Skeletal muscle cell (primary cell): ENCODE results near the gene S100A9.
"Not testable (repeated sequence)": the region's sequence is repeated elsewhere in the genome, so short reads cannot be mapped to it uniquely, and the experiment has no call there.

Experiments used
- DNase-seq: peaks from one replicate; pipeline ENCODE4 v3.0.0-alpha.2; 2010; ENCODE audit warnings: low read depth
- H3K4me3 ChIP-seq: 2 replicates; pipeline ENCODE4 v1.5.1; 2011; ENCODE audit warnings: low read depth, mild to moderate bottlenecking, control low read depth, low read length, moderate library complexity

The S100A9 gene

GRCh38 chr1:153343811-153344717 lies 13.6 kb upstream of the S100A9 start:
- H3K4me3 ChIP-seq = no peak overlapping the region
- DNase-seq = no peak

DNA sequence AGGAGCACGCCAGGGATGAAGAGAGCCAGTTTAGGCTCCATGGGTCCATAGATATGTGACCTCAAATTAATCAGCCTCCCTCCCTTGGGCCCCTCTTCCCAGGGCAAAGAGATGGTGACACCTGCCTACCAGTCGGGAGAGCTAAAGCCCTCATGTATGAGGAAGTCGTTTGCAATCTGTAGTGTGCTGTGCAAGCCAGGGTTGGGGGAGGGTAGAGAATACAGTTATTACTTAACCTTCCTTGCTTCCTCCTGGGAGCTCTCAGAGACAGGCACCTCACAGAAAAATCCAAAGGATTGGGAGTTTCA lies 13.0 kb upstream of the S100A9 start:
- DNase-seq = no peak
- no peak overlapping the region for H3K4me3 ChIP-seq

DNA sequence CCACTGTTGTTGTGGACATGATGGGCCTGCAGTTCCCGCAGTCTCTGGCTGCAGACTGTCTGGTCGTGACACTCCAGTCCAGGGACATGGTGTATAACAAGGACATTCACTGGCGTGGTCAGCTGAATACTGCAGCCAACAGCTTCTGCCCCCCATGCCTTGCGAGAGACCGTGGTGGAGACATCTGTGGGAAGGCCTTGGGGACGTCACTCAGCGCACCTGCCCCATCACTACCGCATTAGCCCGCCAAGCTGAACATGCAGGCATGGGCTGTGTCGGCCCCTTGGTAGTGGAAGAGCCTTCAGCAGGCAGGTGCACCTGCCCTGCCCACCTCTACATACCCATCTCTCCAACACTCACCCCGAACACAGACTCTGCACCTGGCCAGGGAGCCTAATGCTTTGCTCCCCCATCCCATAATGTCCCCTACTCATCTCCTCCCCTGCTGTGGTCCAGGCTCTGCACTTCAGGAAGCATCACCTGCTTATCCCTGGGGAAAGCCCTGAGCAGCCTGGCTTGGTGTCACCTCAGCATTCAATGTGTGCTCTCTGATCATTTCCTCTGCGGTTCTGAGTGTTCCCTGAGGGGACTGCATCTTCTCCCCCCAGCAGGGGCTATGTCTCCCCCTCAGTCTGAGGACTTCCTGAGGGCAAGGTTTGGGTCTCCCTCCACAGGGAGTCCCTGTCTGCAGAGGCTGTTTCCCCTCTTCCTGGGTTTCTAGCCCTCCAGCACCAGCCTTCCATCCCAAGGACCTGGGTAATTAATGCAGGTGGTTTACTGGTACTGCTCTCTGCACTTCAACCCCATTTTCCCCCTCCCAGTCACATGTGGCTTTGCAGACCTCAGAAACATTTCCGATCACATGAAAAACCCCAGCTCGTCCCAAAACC lies 12.2 kb upstream of the S100A9 start:
- no peak overlapping the region for H3K4me3 ChIP-seq
- DNase-seq = no peak

GRCh38 chr1:153346077-153346723 lies 11.5 kb upstream of the S100A9 start:
- DNase-seq = no peak
- no peak overlapping the region for H3K4me3 ChIP-seq

DNA sequence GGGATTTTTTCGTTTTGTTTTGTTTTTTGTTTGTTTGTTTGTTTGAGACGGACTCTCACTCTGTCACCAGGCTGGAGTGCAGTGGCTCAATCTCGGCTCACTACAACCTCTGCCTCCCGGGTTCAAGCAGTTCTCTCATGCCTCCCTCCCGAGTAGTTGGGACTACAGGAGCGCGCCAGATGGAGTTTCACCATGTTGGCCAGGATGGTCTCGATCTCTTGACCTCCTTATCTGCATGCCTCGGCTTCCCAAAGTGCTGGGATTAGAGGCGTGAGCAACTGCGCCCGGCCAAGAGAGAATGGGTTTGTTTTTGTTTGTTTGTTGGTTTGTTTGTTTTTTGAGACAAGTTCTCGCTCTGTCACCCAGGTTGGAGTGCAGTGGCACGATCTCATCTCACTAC lies 10.6 kb upstream of the S100A9 start:
- DNase-seq, H3K4me3 ChIP-seq: not testable (repeated sequence)

DNA sequence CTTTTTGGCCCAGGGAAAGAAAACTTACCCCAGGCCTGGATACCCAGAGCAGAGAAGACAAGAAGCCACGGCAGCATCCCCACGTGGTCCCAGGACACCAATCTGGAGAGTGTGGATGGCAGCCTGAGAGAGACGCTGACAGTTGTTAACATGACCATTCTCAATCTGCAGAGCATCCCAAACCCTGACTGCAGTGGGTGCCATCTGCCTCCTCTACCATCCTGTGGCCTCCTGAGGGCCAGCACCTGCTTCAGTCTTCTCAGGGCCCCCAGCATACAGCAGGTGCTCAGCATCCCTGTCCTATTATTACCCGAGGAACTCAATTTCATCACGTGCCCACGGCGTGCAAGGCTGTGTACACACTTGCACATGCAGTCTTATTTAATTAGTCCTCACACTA lies 9.8 kb upstream of the S100A9 start:
- no peak for DNase-seq
- no peak overlapping the region for H3K4me3 ChIP-seq

DNA sequence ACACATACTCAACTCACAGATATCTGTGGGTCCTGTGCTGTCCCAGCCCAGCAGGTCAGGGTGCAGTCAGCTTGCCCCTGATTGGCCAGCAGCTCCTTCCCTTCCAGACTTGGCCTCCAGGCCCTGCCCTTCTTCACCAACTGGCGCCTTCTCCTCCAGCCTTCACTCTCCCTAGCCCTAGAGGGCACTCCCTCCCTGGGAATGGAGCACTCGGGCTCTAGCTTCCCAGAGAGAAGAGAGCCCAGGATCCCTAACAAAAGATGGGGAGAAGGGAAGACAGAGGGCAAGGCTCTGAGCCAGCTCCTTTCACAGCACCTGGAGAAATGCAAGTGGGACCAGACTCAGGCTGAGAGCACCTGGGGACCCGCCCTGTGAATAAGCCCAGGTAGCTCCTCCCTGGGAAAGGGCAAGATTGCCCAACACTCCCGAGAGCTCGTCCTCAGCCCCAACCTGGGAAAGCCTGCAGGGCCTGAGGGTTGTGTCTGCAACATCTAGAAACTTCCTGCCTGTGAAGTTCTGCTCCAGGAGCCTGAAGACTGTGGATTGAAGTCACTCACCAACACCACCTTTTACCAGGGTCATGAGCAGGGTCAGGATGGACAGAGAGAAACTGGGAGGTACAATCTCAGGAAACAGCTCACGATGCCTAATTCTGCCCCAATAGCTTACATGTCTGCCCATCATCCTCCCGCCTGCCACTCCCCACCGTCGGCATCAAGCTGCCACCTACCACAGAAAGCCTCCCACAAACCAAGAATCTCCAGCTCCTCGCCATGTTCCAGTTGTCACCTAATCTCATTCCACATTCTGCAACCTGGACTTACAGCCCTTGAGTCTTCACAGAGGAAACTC lies 8.9 kb upstream of the S100A9 start, which contains the start of gene PGLYRP4:
Gene PGLYRP4, minus strand, starts transcription at position 331 of the 852 bp plus-strand sequence. CDS start 909 bp downstream, outside the sequence.
- no peak for DNase-seq
- no peak within 1 kb of the TSS for H3K4me3 ChIP-seq

DNA sequence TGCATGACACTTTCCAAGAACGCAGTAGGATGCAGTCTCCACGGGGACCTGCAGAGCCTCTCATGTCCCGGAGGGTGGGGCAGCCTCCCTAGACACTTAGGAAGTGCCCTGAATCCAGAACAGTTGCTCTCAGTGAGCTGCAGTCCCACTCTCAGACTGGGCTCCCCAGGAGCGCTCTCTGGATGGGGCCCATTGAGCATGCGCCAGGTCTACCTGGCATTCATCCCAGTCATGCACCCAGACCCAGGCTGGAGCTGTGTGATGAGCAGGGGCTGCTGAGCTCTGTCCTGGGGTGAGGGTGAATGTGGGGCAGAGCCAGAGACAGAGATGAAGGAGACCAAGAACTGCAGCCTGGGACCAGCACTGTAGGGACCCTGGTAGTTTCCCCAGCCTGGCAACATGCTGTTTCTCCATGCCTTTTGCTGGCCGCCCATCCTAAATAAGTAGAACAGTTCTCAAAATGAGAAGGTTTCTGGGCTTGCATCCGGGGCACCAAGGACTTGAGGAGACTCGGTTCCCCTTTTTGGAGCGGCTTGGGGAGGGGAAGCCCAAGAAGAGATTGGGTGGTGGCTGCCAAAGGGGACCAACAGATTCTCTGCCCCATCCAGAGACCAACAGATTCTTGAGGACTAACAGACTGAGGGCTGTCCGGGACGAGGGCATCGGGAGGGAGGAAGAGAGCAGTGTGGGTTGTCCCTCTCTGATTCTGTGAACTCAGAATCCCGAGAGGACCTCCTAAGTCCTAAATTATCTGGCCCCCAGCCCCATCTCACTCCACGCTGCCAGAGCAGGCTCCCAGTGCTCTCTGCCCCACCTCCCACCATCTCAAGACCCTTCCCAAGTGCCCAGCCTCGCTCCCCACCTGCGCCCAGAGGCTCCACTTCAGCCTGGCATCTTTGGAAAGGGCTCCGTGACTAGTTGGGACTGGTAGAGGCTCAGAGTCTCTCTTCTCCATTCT lies 8.0 kb upstream of the S100A9 start:
- no peak overlapping the region for H3K4me3 ChIP-seq
- DNase-seq = no peak

- DNase-seq = no peak
- no peak overlapping the region for H3K4me3 ChIP-seq
These were observed 7.2 kb upstream of the S100A9 start for GRCh38 chr1:153350321-153350957.

DNA sequence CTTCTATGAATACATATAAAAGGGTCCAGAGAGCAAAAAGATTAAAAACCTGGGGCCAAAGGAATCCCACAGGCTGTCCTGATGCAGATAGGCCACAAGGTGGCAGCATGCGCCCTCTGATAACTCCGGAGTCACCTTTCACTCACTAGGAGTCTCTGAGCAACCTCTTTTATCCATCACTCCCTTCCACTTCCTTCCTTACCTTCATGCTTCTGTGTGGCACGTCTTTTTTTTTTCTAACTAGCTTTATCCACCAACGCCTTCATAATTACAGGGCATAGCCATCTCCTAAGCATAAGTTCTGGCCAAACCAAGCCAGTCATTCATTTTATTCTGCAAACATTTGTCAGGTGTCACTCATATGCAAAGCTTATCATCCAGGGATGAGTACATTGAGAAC lies 5.1 kb upstream of the S100A9 start:
- no peak overlapping the region for H3K4me3 ChIP-seq
- peak; percentile 16 for DNase-seq

DNA sequence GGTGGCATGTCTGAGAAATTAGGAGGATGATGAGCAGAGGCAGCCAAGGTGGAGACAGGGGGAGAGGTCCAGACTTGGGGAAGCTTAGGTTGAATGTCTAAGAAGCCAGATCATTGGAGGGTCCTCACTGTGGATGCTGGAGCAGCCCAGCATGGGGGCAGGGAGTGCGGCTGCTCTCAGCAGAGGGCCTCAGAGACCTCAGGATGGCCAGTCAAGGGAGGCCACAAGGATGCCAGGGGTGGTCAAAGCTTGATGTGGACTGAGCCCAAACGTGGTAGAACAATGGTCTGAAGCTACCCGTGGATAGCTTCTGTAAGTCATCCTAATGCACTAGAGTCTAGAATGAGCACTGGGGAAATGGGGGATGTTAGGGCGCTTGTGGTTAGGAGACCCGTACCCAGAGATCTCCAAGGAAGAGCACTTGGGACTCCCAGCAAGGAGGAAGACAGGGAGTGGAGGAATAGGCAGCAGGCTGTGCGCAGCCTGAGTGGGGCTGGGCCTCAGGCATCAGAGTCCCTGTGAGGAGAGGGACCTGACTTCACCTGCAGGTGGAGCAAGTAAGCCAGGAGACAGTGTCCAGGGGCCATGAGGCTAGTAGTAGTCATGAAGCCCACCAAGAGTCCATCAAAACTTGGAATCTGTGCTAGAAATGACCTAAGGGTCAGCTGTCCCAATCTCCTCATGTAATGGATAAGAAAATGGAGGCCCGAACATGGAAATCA lies 4.3 kb upstream of the S100A9 start:
- DNase-seq = no peak
- no peak overlapping the region for H3K4me3 ChIP-seq

DNA sequence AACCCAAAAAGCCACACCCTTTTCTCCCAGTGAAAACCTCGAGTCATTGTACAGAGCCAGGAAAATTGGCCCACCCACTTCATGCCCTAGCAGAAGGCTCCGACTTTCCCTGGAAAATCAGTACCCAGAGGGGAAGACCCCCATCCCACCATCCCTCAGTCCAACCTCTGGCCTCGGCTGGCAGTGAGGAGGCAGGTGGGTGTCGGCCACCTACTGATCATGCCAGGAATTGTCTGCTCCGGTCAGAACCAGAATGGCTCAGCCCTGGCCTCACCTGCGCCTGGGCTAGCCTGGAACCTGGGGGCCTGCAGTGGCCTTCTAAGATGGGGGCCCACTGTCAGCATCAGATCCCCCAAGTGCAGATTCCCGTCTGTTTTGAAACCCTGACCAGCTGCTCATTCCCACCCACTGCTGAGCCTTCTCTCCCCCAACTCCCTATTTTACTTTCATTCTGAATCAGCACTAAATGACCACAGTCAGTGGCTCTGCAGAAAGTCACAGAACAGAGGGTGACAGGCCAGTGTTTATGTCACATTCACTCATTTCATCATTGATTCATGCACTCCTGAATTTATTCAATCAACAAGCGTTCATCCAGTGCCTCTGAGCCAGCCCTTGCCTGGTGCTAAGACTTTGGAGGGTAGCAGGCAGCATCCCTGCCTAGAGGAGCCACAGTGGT lies 3.0 kb upstream of the S100A9 start:
- no peak overlapping the region for H3K4me3 ChIP-seq
- DNase-seq = no peak

DNA sequence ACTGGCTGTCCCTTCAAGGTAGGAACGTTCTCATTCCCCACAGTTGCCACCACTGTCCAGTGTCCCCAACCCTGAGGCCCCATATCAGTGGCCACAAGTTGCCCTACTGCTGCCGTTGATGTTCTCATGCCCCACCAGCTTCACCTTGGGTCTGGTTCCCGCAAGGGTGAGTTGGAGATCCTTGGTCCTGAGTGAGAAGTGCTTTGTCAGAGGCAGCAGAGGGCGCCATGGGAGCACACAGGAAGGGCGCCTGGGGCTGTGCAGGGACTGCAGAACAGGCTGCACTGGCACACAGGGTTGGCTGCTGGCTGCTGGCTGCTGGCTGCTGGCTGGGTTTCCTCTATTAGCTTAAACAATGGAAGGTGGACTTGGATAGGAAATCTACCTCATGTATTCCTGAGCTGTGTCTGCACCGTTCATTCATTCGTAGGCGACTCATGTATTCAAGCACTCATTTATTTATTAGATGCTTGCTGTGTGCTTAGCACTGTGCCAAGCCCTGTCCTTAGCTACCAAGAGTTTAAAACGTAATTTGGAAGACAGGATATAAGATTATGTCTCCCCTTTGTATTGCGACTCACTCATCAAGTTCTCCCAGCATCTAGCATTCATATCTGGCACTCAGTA lies 2.1 kb upstream of the S100A9 start:
- no peak for DNase-seq

GRCh38 chr1:153356392-153357075 lies 1.1 kb upstream of the S100A9 start:
- no peak for DNase-seq
- H3K4me3 ChIP-seq = no peak overlapping the region

More for the DNA sequence above, 2.1 kb upstream of the S100A9 start:
- H3K4me3 ChIP-seq = no peak overlapping the region

GRCh38 chr1:153357076-153357852 lies 390 bp upstream of the S100A9 start:
- DNase-seq = no peak
- no peak overlapping the region for H3K4me3 ChIP-seq
